Upper lobe of right lung (tissue), 1 donor: ENCODE measurements around the gene RYR1. TPM values are rescaled to one million over a fixed set of nuclear protein-coding genes. Genes with fewer than 3 reads are reported as not detected.
"Not testable (repeated sequence)": the region's sequence is repeated elsewhere in the genome, so short reads cannot be mapped to it uniquely, and the experiment has no call there.

Experiments used
- ATAC-seq: fragments of 200-7000 bp; cut with Tn5 transposase; one replicate; pipeline ENCODE4 v1.9.1; 2020; ENCODE audit warnings: mild to moderate bottlenecking, moderate library complexity
- DNase-seq: peaks from one replicate; pipeline ENCODE4 v3.0.0-alpha.2; 2020
- H3K27ac ChIP-seq: fragments of 200-600 bp; one replicate; pipeline ENCODE4 v1.8.0; 2022
- H3K27me3 ChIP-seq: fragments of 200-600 bp; one replicate; pipeline ENCODE4 v1.8.0; 2022; ENCODE audit warnings: mild to moderate bottlenecking
- H3K36me3 ChIP-seq: fragments of 200-600 bp; one replicate; pipeline ENCODE4 v1.8.0; 2022
- H3K4me1 ChIP-seq: fragments of 200-600 bp; one replicate; pipeline ENCODE4 v1.8.0; 2022
- H3K4me3 ChIP-seq: fragments of 200-600 bp; one replicate; pipeline ENCODE4 v1.8.0; 2022; ENCODE audit warnings: mild to moderate bottlenecking
- H3K9me3 ChIP-seq: fragments of 200-600 bp; one replicate; pipeline ENCODE4 v1.8.0; 2022
- intact Hi-C: fragments of 100-400 bp; cut with DNase I; formaldehyde crosslinking; loops from one replicate; pipeline ENCODE4 v1.11.0; 2022
- total RNA-seq: library from RNA; stranded (reverse); fragmentation: NEBNext Ultra II Directional; extraction: Animal tissue kit (Norgen Biotek cat#: 25700); gene quantifications from one replicate; pipeline ENCODE4 v1.2.1, GENCODE V29; 2021
- TF ChIP-seq, protein P1 (sequence below): fragments of 200-600 bp; IDR thresholded peaks from one replicate; pipeline ENCODE4 v1.8.0; 2022; ENCODE audit warnings: antibody characterized with exemption
- donor health status: DM: no; HTN: yes; CAD: no; lungs with severe emphysema.

Gene RYR1
- total RNA-seq, 1 donor from 2014 or later = 6.5 TPM

DNA sequence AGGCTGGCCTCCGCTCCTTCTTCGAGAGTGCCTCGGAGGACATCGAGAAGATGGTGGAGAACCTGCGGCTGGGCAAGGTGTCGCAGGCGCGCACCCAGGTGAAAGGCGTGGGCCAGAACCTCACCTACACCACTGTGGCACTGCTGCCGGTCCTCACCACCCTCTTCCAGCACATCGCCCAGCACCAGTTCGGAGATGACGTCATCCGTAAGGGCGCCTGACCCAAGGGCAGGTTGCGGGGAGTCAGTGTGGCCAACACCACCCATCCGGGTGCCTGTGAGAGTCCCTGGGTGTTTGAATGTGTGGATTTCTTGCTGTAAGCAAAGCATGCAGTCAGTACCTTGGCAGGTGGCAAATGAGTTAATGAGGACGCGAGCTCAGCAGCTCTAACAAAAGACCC lies 78.8 kb downstream of the RYR1 start:
- intact Hi-C loops = no loop called here
- Histone ChIP-seq H3K36me3 (no peaks in the 10 kb centered on the region), H3K9me3 (no peaks in the 10 kb centered on the region), H3K27me3 (no peaks in the 10 kb centered on the region), H3K4me3 (no peak overlapping the region), H3K27ac (no peak overlapping the region), H3K4me1 (no peaks in the 10 kb centered on the region)
- TF ChIP-seq, protein P1, sequence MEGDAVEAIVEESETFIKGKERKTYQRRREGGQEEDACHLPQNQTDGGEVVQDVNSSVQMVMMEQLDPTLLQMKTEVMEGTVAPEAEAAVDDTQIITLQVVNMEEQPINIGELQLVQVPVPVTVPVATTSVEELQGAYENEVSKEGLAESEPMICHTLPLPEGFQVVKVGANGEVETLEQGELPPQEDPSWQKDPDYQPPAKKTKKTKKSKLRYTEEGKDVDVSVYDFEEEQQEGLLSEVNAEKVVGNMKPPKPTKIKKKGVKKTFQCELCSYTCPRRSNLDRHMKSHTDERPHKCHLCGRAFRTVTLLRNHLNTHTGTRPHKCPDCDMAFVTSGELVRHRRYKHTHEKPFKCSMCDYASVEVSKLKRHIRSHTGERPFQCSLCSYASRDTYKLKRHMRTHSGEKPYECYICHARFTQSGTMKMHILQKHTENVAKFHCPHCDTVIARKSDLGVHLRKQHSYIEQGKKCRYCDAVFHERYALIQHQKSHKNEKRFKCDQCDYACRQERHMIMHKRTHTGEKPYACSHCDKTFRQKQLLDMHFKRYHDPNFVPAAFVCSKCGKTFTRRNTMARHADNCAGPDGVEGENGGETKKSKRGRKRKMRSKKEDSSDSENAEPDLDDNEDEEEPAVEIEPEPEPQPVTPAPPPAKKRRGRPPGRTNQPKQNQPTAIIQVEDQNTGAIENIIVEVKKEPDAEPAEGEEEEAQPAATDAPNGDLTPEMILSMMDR = no peak
- DNase-seq (no peak), ATAC-seq (no peak)

DNA sequence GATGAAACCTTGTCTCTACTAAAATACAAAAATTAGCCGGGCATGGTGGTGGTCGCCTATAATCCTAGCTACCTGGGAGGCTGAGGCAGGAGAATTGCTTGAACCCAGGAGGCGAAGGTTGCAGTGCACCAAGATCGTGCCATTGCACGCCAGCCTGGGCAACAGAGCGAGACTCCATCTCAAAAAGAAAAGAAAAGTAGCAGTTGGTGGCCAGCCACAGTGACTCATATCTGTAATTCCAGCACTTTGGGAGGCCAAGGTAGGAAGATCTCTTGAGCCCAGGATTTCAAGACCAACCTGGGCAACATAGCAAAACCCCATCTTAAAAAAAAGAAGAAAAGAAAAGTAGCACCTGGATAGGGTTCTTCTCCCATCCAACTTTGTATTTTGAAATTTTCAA lies 79.7 kb downstream of the RYR1 start:
- intact Hi-C loops, H3K4me1 ChIP-seq, H3K27me3 ChIP-seq, H3K4me3 ChIP-seq, H3K9me3 ChIP-seq, ATAC-seq, H3K36me3 ChIP-seq, H3K27ac ChIP-seq, DNase-seq: not testable (repeated sequence)

DNA sequence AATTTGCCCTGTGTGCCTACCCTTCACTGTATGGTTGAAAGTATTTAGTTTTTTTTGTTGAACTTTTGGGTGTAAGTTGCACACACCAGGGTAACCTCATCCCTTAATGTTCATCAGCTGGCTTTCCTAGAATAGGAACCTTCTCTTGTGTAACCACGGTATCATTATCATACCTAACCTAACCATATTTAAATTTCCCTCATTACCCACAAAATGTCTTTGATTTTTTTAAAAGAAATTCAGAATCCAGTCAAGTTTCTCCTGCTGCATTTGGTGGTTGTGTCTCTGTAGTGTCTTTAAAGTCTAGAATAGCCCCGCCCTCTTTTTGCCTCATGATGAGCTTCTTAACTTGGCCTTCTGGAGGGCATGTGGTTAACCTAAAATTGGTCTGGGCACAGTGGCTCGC lies 80.3 kb downstream of the RYR1 start:
- H3K9me3 ChIP-seq = no peaks in the 10 kb centered on the region
- TF ChIP-seq, protein P1 = no peak
- no peaks in the 10 kb centered on the region for H3K36me3 ChIP-seq
- no peak overlapping the region for H3K27ac ChIP-seq
- DNase-seq (no peak), ATAC-seq (no peak)
- no peaks in the 10 kb centered on the region for H3K27me3 ChIP-seq
- H3K4me1 ChIP-seq = no peaks in the 10 kb centered on the region
- intact Hi-C loops = no loop called here
- H3K4me3 ChIP-seq = no peak overlapping the region

DNA sequence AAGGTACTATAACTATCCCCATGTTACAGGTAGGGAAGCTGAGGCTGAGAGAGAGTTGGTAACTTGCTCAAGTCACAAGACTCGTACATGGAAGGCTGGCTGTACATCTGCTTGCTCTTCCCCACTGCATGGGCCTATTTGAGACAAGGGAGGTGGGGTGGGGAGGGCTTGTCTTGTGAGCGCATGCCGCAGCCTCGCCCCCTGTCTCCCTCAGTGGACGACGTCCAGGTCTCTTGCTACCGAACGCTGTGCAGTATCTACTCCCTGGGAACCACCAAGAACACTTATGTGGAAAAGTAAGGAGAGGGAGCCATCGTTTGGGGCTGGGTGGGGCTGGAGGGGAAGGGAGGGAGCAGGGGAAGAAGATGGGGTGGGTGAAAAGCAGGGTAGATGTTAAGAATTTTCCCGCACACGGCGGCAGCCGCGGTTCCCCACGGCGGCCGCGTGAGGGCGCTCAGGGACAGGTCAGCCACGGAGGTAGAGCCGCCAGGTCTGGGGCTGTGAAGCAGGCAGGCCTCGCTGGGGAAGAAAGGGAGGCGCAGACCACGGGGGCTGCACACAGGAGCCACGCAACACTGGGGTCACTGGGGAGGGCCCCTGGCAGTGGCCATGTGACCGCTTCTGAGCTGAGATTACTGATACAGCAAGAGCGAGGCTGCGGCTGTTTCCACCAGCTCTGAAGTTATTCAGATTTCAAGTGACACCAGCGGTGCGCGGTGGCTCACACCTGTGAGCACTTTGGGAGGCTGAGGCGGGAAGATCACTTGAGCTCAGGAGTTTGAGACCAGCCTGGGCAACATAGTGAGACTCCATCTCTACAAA lies 81.5 kb downstream of the RYR1 start:
- Histone ChIP-seq H3K9me3 (no peaks in the 10 kb centered on the region), H3K36me3 (no peaks in the 10 kb centered on the region), H3K4me1 (no peaks in the 10 kb centered on the region), H3K27me3 (no peaks in the 10 kb centered on the region), H3K4me3 (no peak overlapping the region), H3K27ac (no peak overlapping the region)
- ATAC-seq (peak; percentile 92), DNase-seq (peak; percentile 86)
- TF ChIP-seq, protein P1 = peak; percentile 86
- intact Hi-C loops = no loop called here

DNA sequence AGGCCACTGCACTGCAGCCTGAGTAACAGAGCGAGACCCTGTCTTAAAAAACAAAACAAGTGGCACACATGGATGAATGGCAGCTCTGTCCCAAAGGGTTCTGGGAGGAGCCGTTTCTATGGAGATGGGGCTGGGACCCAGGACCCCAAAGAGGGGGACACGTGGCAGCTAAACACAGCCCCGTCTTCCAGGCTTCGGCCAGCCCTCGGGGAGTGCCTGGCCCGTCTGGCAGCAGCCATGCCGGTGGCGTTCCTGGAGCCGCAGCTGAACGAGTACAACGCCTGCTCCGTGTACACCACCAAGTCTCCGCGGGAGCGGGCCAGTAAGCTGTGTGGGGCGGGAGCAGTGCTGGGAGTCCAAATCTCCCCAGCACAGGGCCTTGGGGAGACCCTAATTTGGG lies 82.4 kb downstream of the RYR1 start:
- no peak overlapping the region for H3K4me3 ChIP-seq
- H3K36me3 ChIP-seq = no peaks in the 10 kb centered on the region
- TF ChIP-seq, protein P1 = no peak
- intact Hi-C loops = no loop called here
- DNase-seq (no peak), ATAC-seq (no peak)
- no peaks in the 10 kb centered on the region for H3K4me1 ChIP-seq
- no peaks in the 10 kb centered on the region for H3K27me3 ChIP-seq
- H3K27ac ChIP-seq = no peak overlapping the region
- no peaks in the 10 kb centered on the region for H3K9me3 ChIP-seq

DNA sequence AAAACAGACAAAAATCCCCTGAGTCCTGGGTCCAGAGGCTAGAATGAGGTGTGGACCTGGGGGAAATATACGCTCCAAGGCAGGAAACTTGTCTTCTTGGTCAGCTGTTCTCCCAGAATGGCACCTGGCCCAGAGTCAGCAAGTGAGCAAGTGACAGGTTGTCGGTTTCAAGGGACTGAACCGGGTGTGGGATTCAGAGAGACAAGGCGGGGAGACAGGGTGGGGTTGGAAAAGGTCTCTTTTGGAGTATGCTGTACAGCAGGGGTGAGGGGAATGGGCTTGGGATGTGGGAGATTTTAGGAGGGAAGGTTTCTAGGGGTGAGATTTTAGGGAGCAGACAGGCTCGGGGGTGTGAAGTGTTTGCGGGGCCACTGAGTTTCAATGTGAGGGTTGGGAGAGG lies 83.3 kb downstream of the RYR1 start:
- H3K4me1 ChIP-seq = no peaks in the 10 kb centered on the region
- no peak overlapping the region for H3K4me3 ChIP-seq
- no peaks in the 10 kb centered on the region for H3K9me3 ChIP-seq
- no peaks in the 10 kb centered on the region for H3K36me3 ChIP-seq
- TF ChIP-seq, protein P1 = no peak
- DNase-seq (no peak), ATAC-seq (no peak)
- intact Hi-C loops = no loop called here
- no peak overlapping the region for H3K27ac ChIP-seq
- no peaks in the 10 kb centered on the region for H3K27me3 ChIP-seq
